ENCODE results near the gene ATPAF2. TPM values are rescaled to one million over a fixed set of nuclear protein-coding genes. Genes with fewer than 3 reads are reported as not detected.
"Not testable (repeated sequence)": the region's sequence is repeated elsewhere in the genome, so short reads cannot be mapped to it uniquely, and the experiment has no call there.

The ATPAF2 gene
- total and polyA plus RNA-seq, 4 donors, result 17.7 to 32.9 (median 23.3) TPM

- Histone ChIP-seq H3K36me3 (ENCODE audit: control insufficient read depth in 4 of 4, insufficient read depth in 4 of 4, low read length in 4 of 4) (no peaks in the 10 kb centered on the region), H3K9ac (ENCODE audit: insufficient read depth in 1 of 2, low read length in 2 of 2) (no peak overlapping the region), H3K4me1 (ENCODE audit: control insufficient read depth in 5 of 5, insufficient read depth in 5 of 5, low read length in 5 of 5) (no peaks in the 10 kb centered on the region), H3K9me3 (ENCODE audit: control insufficient read depth in 4 of 4, insufficient read depth in 3 of 4, low read length in 3 of 4) (no peaks in the 10 kb centered on the region), H3K27me3 (ENCODE audit: control insufficient read depth in 3 of 3, insufficient read depth in 3 of 3, low read length in 2 of 3) (no peaks in the 10 kb centered on the region), H3K27ac (ENCODE audit: low read depth in 1 of 2, low read length in 1 of 2) (no peak overlapping the region), H3K4me3 (no peak overlapping the region)
- TF ChIP-seq, protein P1, sequence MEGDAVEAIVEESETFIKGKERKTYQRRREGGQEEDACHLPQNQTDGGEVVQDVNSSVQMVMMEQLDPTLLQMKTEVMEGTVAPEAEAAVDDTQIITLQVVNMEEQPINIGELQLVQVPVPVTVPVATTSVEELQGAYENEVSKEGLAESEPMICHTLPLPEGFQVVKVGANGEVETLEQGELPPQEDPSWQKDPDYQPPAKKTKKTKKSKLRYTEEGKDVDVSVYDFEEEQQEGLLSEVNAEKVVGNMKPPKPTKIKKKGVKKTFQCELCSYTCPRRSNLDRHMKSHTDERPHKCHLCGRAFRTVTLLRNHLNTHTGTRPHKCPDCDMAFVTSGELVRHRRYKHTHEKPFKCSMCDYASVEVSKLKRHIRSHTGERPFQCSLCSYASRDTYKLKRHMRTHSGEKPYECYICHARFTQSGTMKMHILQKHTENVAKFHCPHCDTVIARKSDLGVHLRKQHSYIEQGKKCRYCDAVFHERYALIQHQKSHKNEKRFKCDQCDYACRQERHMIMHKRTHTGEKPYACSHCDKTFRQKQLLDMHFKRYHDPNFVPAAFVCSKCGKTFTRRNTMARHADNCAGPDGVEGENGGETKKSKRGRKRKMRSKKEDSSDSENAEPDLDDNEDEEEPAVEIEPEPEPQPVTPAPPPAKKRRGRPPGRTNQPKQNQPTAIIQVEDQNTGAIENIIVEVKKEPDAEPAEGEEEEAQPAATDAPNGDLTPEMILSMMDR (IDR thresholded peaks at IDR 0.05; ENCODE audit: control extremely low read depth, extremely low read depth), result no peak
- 84 to 93% methylated on average over 8 of the region's 8 CpGs for WGBS, 2 donors
- peak in 1 of 3 donors; percentile 12 for DNase-seq
- no peak for ATAC-seq (ENCODE audit: insufficient read depth, low FRiP score)
Observed at GRCh38 chr17:18000030-18000408, 38.9 kb downstream of the ATPAF2 start.

DNA sequence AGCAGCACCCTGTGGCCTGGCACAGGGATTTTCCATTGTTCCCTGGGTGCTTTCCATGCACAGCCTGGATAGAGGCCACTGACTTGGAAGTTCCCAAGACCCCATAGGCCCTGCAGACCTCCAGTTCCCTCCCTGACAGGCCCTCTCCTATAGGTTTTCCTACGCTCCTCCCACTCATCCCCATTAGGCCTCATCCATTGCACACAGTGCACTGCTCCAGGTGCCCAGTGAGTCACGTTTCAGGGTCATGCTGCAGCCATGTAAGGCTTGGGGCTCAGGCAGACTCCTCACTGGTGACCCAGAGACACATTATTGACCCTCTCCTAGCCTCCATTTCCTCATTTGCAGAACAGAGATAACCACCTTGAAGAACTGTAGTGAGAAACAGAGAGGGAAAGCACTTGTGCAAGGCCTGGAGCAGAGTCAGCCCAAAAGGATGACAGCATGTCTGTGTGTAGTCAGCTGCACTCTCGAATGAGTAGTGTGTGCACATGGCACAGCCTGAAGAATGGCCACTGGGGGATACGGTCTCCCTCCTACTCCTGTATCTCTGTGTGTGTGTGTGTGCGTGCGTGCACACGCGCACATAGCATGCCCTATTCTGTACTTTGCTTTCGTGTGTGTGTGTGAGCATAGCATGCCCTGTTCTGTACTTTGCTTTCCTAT is 39.5 kb downstream of the ATPAF2 start:
- no peaks in the 10 kb centered on the region for H3K4me1 ChIP-seq (ENCODE audit: control insufficient read depth in 5 of 5, insufficient read depth in 5 of 5, low read length in 5 of 5)
- H3K27ac ChIP-seq (ENCODE audit: low read depth in 1 of 2, low read length in 1 of 2), result no peak overlapping the region
- 84 to 95% methylated on average over 9 of the region's 9 CpGs for WGBS, 2 donors
- DNase-seq, result peak in 1 of 3 donors; percentile 23
- H3K9ac ChIP-seq (ENCODE audit: insufficient read depth in 1 of 2, low read length in 2 of 2), result no peak overlapping the region
- no peak for ATAC-seq (ENCODE audit: insufficient read depth, low FRiP score)
- H3K4me3 ChIP-seq, result no peak overlapping the region
- H3K9me3 ChIP-seq (ENCODE audit: control insufficient read depth in 4 of 4, insufficient read depth in 3 of 4, low read length in 3 of 4), result no peaks in the 10 kb centered on the region
- no peaks in the 10 kb centered on the region for H3K36me3 ChIP-seq (ENCODE audit: control insufficient read depth in 4 of 4, insufficient read depth in 4 of 4, low read length in 4 of 4)
- no peaks in the 10 kb centered on the region for H3K27me3 ChIP-seq (ENCODE audit: control insufficient read depth in 3 of 3, insufficient read depth in 3 of 3, low read length in 2 of 3)
- TF ChIP-seq, protein P1 (IDR thresholded peaks at IDR 0.05; ENCODE audit: control extremely low read depth, extremely low read depth), result no peak

DNA sequence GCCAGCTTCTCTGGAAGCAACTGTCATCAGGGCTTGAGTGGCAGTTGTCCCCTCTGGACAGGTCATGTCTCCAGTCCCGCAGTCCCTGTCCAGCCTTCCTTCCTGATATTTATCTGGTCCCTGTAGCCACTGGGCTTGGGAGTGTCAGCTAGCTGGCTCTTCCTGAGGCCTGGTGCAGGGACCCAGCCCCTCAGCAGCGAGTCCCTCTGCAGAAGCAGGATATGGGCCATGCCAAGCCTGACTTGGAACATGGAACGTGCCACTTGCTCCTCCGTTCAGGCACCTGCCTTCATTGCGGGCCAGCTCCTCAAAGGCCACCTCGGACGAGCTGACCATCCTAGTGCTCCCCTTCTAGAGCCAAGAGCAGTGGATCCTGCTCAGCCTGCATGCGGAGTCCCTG is 40.0 kb downstream of the ATPAF2 start:
- TF ChIP-seq, protein P1 (IDR thresholded peaks at IDR 0.05; ENCODE audit: control extremely low read depth, extremely low read depth), result no peak
- Histone ChIP-seq H3K4me3 (no peak overlapping the region), H3K27me3 (ENCODE audit: control insufficient read depth in 3 of 3, insufficient read depth in 3 of 3, low read length in 2 of 3) (no peaks in the 10 kb centered on the region), H3K9me3 (ENCODE audit: control insufficient read depth in 4 of 4, insufficient read depth in 3 of 4, low read length in 3 of 4) (no peaks in the 10 kb centered on the region), H3K9ac (ENCODE audit: insufficient read depth in 1 of 2, low read length in 2 of 2) (no peak overlapping the region), H3K36me3 (ENCODE audit: control insufficient read depth in 4 of 4, insufficient read depth in 4 of 4, low read length in 4 of 4) (no peaks in the 10 kb centered on the region), H3K4me1 (ENCODE audit: control insufficient read depth in 5 of 5, insufficient read depth in 5 of 5, low read length in 5 of 5) (no peaks in the 10 kb centered on the region), H3K27ac (ENCODE audit: low read depth in 1 of 2, low read length in 1 of 2) (no peak overlapping the region)
- 87% methylated on average over 8 of the region's 8 CpGs for WGBS, 2 donors
- DNase-seq (no peak), ATAC-seq (ENCODE audit: insufficient read depth, low FRiP score) (no peak)

- not testable (repeated sequence) for ATAC-seq (ENCODE audit: insufficient read depth, low FRiP score); DNase-seq; H3K9ac ChIP-seq (ENCODE audit: insufficient read depth in 1 of 2, low read length in 2 of 2); H3K27me3 ChIP-seq (ENCODE audit: control insufficient read depth in 3 of 3, insufficient read depth in 3 of 3, low read length in 2 of 3); H3K36me3 ChIP-seq (ENCODE audit: control insufficient read depth in 4 of 4, insufficient read depth in 4 of 4, low read length in 4 of 4); H3K4me1 ChIP-seq (ENCODE audit: control insufficient read depth in 5 of 5, insufficient read depth in 5 of 5, low read length in 5 of 5); H3K4me3 ChIP-seq; H3K9me3 ChIP-seq (ENCODE audit: control insufficient read depth in 4 of 4, insufficient read depth in 3 of 4, low read length in 3 of 4); H3K27ac ChIP-seq (ENCODE audit: low read depth in 1 of 2, low read length in 1 of 2)
- WGBS, 2 donors, result 94% methylated on average over 8 of the region's 8 CpGs
Observed at GRCh38 chr17:17995887-17996286, 43.1 kb downstream of the ATPAF2 start.
